Upper lobe of right lung (tissue), 1 donor: ENCODE data around the gene ANGEL1. TPM values are rescaled to one million over a fixed set of nuclear protein-coding genes. Genes with fewer than 3 reads are reported as not detected.

Experiments used
- ATAC-seq: fragments of 200-7000 bp; cut with Tn5 transposase; one replicate; pipeline ENCODE4 v1.9.1; 2020; ENCODE audit warnings: mild to moderate bottlenecking, moderate library complexity
- DNase-seq: peaks from one replicate; pipeline ENCODE4 v3.0.0-alpha.2; 2020
- H3K27ac ChIP-seq: fragments of 200-600 bp; one replicate; pipeline ENCODE4 v1.8.0; 2022
- H3K27me3 ChIP-seq: fragments of 200-600 bp; one replicate; pipeline ENCODE4 v1.8.0; 2022; ENCODE audit warnings: mild to moderate bottlenecking
- H3K36me3 ChIP-seq: fragments of 200-600 bp; one replicate; pipeline ENCODE4 v1.8.0; 2022
- H3K4me1 ChIP-seq: fragments of 200-600 bp; one replicate; pipeline ENCODE4 v1.8.0; 2022
- H3K4me3 ChIP-seq: fragments of 200-600 bp; one replicate; pipeline ENCODE4 v1.8.0; 2022; ENCODE audit warnings: mild to moderate bottlenecking
- H3K9me3 ChIP-seq: fragments of 200-600 bp; one replicate; pipeline ENCODE4 v1.8.0; 2022
- intact Hi-C: fragments of 100-400 bp; cut with DNase I; formaldehyde crosslinking; loops from one replicate; pipeline ENCODE4 v1.11.0; 2022
- total RNA-seq: library from RNA; stranded (reverse); fragmentation: NEBNext Ultra II Directional; extraction: Animal tissue kit (Norgen Biotek cat#: 25700); gene quantifications from one replicate; pipeline ENCODE4 v1.2.1, GENCODE V29; 2021
- TF ChIP-seq, protein P1 (sequence below): fragments of 200-600 bp; IDR thresholded peaks from one replicate; pipeline ENCODE4 v1.8.0; 2022; ENCODE audit warnings: antibody characterized with exemption
- donor health status: DM: no; HTN: yes; CAD: no; lungs with severe emphysema.

The ANGEL1 gene
- total RNA-seq, 1 donor from 2014 or later: 24.1 TPM

DNA sequence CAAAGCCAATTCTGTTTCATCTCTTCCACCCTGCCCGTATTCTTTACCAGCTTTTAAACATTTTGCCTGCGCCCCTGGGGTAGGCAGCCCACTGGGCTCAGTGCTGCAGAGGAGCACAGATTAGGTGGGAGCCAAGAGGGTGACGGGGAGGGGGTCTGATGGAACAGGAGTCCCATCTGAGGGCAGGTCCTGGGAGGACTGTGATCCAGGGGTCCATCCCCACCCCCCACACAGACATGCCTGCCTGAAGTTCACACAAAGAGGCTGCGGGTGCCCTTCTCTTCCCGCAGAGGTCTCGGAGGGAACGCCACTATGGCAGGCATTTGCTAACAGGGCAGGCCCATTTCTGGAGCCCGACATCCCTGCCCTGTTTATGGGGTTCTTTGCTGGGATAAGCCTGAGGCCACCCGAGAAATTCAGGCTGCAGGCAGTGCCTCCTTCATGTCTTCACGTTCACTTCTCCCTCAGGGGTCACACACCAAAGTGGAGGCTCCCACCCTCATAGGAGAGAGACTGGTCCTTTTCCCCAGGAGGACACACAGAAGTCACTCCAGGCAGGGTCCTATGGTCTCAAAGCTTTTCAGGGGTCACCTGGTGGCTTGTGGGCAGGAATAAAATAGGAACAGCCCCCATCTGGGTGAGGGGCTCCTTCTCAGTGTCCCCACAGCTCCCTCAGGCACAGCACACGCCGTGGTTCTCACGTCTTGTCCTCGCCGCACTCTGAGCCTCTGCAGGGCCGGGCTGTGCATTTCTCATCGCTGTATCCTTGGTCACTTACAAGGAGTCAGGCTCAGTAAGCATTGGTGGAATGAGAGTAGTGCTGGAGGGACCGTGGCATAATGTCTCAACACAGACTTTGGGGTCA is 38.5 kb downstream of the ANGEL1 start:
- H3K27ac ChIP-seq: peak overlapping the region; percentile 47
- peaks cover 36% of the 10 kb centered on the region for H3K4me1 ChIP-seq
- H3K9me3 ChIP-seq: no peaks in the 10 kb centered on the region
- TF ChIP-seq, protein P1, sequence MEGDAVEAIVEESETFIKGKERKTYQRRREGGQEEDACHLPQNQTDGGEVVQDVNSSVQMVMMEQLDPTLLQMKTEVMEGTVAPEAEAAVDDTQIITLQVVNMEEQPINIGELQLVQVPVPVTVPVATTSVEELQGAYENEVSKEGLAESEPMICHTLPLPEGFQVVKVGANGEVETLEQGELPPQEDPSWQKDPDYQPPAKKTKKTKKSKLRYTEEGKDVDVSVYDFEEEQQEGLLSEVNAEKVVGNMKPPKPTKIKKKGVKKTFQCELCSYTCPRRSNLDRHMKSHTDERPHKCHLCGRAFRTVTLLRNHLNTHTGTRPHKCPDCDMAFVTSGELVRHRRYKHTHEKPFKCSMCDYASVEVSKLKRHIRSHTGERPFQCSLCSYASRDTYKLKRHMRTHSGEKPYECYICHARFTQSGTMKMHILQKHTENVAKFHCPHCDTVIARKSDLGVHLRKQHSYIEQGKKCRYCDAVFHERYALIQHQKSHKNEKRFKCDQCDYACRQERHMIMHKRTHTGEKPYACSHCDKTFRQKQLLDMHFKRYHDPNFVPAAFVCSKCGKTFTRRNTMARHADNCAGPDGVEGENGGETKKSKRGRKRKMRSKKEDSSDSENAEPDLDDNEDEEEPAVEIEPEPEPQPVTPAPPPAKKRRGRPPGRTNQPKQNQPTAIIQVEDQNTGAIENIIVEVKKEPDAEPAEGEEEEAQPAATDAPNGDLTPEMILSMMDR: no peak
- ATAC-seq (no peak), DNase-seq (no peak)
- H3K4me3 ChIP-seq: no peak overlapping the region
- no peaks in the 10 kb centered on the region for H3K36me3 ChIP-seq
- no peaks in the 10 kb centered on the region for H3K27me3 ChIP-seq
- intact Hi-C loops: no loop called here

DNA sequence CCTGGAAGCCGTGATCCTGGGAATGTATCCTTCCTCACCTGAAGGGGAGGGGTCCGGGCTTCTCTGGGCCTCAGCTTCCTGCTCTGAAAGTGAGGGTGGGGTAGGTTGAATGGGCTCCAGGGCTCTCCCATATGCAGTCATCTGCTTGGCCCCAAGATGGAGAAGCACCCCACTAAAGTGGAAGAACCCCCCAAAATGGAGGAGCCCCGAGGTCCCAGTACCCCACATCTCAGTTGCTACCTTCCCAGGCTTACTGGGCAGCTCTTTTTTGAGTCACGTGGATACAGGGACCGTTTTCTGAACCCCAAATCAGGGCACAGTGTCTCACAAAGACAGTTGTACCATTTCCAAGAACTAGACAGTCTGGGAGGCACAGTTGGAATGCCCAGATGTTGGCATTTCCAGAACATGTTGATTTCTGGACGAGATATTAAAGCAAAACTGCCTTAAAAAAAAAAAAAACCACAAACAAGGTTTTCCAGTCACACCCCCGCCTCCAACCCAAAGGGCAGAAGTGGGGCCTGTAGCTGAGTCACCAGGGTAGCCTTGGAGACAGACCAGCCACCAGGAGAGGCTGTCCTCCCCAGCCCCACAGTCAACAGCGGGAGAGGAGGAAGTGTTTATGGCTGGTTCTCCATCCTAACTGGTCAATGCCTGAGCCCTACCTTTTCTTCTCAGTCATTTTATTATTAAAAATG is 39.3 kb downstream of the ANGEL1 start:
- ATAC-seq (peak; percentile 81), DNase-seq (peak; percentile 81)
- Histone ChIP-seq H3K27me3 (no peaks in the 10 kb centered on the region), H3K36me3 (no peaks in the 10 kb centered on the region), H3K9me3 (no peaks in the 10 kb centered on the region), H3K4me1 (peaks cover 41% of the 10 kb centered on the region), H3K4me3 (no peak overlapping the region), H3K27ac (peak overlapping the region; percentile 79)
- intact Hi-C loops: no loop called here
- TF ChIP-seq, protein P1: no peak

DNA sequence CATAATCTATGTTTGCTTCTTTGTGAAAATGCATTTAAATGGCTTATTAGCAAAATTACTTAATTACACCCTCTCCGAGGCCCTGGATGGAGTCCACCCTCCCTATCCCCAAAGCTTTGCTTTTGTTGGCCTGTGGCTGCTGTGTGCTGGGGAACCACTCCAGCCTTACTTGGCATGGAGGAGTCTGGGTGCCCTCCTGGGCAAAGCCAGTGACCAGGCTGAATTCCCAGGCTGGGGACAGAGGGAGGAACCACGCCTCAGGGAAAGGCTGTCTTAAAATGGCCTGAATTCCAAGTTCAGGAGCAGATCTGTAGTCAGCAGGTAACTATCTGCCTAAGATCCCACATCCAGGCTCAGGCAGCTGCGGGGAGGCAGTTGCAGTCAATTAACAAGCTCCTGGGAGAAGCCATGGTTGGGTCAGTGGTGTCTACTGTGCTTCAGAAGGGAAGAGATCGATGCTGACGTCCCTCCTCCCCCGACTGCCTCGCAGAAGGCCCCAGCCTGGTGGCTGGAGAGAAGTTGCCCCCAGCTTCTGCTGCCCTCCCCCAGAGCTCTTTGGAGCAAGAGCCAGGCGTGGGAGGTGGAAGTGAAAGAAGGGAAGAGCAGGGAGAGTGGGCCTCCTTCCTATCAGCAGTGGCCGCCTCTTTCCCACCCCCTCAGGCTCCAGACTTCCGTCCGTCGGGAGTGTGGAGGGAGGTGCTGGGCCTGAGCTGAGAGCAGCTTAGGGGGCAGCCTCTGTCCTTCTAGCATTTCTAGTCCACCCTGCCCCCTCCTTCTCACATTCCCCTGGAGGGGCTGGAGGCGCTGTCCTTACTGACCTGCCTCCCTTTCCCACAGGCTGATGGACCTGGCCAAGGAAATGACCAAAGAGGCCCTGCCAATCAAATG is 40.1 kb downstream of the ANGEL1 start:
- Histone ChIP-seq H3K36me3 (no peaks in the 10 kb centered on the region), H3K27me3 (no peaks in the 10 kb centered on the region), H3K4me1 (peaks cover 44% of the 10 kb centered on the region), H3K4me3 (no peak overlapping the region), H3K9me3 (no peaks in the 10 kb centered on the region), H3K27ac (peak overlapping the region; percentile 79)
- ATAC-seq (peak; percentile 75), DNase-seq (peak; percentile 87)
- TF ChIP-seq, protein P1: no peak
- intact Hi-C loops: no loop called here

DNA sequence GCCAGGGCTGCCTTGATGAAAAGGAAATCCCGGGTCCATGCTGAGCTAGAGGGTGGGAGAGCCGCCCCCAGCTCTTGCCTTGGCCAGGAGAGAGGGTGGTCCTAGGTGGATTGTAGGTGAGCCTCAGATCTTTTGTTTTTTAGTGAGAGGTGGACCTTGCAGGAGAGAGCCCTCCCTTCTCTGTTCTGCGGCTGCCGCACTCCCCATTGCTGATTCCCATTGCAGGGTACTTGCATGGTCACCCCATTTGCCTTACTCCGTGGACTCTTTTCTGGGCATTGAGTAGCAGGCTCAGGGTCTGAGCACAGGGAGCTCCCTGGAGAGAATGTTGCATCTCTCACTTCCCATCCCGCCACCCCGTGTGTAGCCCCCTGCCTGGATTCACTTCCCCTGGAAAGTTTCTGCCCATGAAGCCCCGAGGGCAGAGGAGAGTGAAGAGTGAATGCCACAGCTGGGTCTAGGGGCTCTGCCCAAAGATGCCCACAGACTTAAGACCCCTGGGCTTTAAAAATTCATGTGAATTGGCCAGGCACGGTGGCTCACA is 41.2 kb downstream of the ANGEL1 start:
- intact Hi-C loops: no loop called here
- TF ChIP-seq, protein P1: no peak
- Histone ChIP-seq H3K4me1 (peaks cover 35% of the 10 kb centered on the region), H3K9me3 (no peaks in the 10 kb centered on the region), H3K4me3 (no peak overlapping the region), H3K36me3 (no peaks in the 10 kb centered on the region), H3K27ac (peak overlapping the region; percentile 79), H3K27me3 (no peaks in the 10 kb centered on the region)
- ATAC-seq (no peak), DNase-seq (no peak)
